ENCODE results near the gene SPTB. TPM values are rescaled to one million over a fixed set of nuclear protein-coding genes. Genes with fewer than 3 reads are reported as not detected.

The SPTB gene
- total and polyA plus RNA-seq, 9 donors = 0.28 to 1.4 (median 0.68) TPM

DNA sequence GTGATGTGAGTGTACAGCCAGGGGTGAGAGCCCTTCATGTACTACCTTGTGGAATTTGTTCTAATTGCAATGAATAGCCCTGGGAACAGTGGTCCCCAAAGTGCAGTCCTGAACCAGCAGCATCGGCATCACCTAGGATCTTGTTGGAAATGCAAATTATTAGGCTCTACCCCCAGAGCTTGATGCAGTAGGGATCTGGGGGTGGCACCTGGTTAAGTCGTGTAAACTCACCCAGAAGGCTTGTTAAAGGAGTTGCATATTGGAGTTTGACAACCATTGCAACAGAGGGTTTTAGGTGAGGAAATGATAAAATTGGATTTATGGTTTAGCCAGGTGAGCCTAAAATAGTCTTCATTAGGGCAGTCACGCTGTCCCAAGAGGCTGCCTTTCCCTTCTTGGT, 102.2 kb downstream of the SPTB start:
- DNase-seq = no peak
- H3K4me3 ChIP-seq = no peak overlapping the region
- 83 to 88% (median 87%) methylated on average over 3 of the region's 3 CpGs for WGBS, 3 donors

GRCh38 chr14:64775081-64775777, 104.5 kb downstream of the SPTB start:
- 84 to 90% (median 88%) methylated on average over 25 of the region's 25 CpGs for WGBS, 3 donors
- Histone ChIP-seq H3K4me3 (no peak overlapping the region), H3K27ac (no peak overlapping the region), H3K27me3 (no peaks in the 10 kb centered on the region), H3K4me1 (ENCODE audit: insufficient read depth) (no peaks in the 10 kb centered on the region), H3K36me3 (no peaks in the 10 kb centered on the region), H3K9me3 (no peaks in the 10 kb centered on the region)
- intact Hi-C loops (cut with DNase I) = no loop called here
- TF ChIP-seq POLR2A (IDR thresholded peaks at IDR 0.05) (no peak), EP300 (IDR thresholded peaks at IDR 0.05) (no peak)
- TF ChIP-seq, protein P1, sequence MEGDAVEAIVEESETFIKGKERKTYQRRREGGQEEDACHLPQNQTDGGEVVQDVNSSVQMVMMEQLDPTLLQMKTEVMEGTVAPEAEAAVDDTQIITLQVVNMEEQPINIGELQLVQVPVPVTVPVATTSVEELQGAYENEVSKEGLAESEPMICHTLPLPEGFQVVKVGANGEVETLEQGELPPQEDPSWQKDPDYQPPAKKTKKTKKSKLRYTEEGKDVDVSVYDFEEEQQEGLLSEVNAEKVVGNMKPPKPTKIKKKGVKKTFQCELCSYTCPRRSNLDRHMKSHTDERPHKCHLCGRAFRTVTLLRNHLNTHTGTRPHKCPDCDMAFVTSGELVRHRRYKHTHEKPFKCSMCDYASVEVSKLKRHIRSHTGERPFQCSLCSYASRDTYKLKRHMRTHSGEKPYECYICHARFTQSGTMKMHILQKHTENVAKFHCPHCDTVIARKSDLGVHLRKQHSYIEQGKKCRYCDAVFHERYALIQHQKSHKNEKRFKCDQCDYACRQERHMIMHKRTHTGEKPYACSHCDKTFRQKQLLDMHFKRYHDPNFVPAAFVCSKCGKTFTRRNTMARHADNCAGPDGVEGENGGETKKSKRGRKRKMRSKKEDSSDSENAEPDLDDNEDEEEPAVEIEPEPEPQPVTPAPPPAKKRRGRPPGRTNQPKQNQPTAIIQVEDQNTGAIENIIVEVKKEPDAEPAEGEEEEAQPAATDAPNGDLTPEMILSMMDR (IDR thresholded peaks at IDR 0.05) = no peak
- peak in 1 of 5 donors; percentile 28 for DNase-seq

More for the DNA sequence above, 102.2 kb downstream of the SPTB start:
- Histone ChIP-seq H3K27ac (no peak overlapping the region), H3K27me3 (no peaks in the 10 kb centered on the region), H3K36me3 (no peaks in the 10 kb centered on the region), H3K9me3 (no peaks in the 10 kb centered on the region), H3K4me1 (ENCODE audit: insufficient read depth) (no peaks in the 10 kb centered on the region)
- TF ChIP-seq, protein P1 (IDR thresholded peaks at IDR 0.05) = no peak
- no peak for TF ChIP-seq EP300 (IDR thresholded peaks at IDR 0.05)
- no peak for TF ChIP-seq POLR2A (IDR thresholded peaks at IDR 0.05)
- intact Hi-C loops (cut with DNase I) = no loop called here

DNA sequence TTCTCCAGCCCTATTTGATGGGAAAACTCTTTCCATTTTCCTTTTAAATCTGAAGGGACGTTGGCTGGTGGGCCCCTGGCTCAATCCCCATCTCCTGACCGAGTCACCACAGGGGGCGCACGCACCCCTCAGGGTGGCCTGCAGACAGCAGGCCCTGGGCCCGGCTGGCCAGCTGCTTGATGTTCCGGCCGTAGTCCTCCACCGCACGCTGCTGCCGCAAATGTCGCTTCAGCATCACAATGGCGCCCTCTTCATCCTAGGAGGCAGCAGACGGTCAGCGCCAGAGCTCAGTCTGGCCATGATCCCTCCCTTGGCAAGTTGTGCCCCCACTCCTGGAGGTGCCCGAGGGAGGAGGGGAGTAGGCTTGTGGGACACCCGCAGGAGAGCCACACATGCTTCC, 105.4 kb downstream of the SPTB start:
- Histone ChIP-seq H3K27me3 (no peaks in the 10 kb centered on the region), H3K4me3 (no peak overlapping the region), H3K27ac (no peak overlapping the region), H3K9me3 (no peaks in the 10 kb centered on the region), H3K36me3 (no peaks in the 10 kb centered on the region), H3K4me1 (ENCODE audit: insufficient read depth) (no peaks in the 10 kb centered on the region)
- intact Hi-C loops (cut with DNase I) = no loop called here
- DNase-seq = peak in 1 of 5 donors; percentile 28
- TF ChIP-seq EP300 (IDR thresholded peaks at IDR 0.05) = no peak
- TF ChIP-seq, protein P1 (IDR thresholded peaks at IDR 0.05) = no peak
- TF ChIP-seq POLR2A (IDR thresholded peaks at IDR 0.05) = no peak
- WGBS, 3 donors = 93 to 94% (median 94%) methylated on average over 16 of the region's 16 CpGs

GRCh38 chr14:64773577-64773976, 106.1 kb downstream of the SPTB start:
- Histone ChIP-seq H3K27ac (no peak overlapping the region), H3K4me1 (ENCODE audit: insufficient read depth) (no peaks in the 10 kb centered on the region), H3K9me3 (no peaks in the 10 kb centered on the region), H3K27me3 (no peaks in the 10 kb centered on the region), H3K4me3 (no peak overlapping the region), H3K36me3 (no peaks in the 10 kb centered on the region)
- intact Hi-C loops (cut with DNase I) = no loop called here
- TF ChIP-seq POLR2A (IDR thresholded peaks at IDR 0.05) (no peak), EP300 (IDR thresholded peaks at IDR 0.05) (no peak)
- TF ChIP-seq, protein P1 (IDR thresholded peaks at IDR 0.05) = no peak
- 78 to 100% (median 80%) methylated on average over 3 of the region's 3 CpGs for WGBS, 3 donors
- no peak for DNase-seq
